T-helper 2 cell (primary cell): ENCODE measurements around the gene ARHGAP40.

Experiments
- DNase-seq, 5 experiments: peaks; one replicate each; pipeline versions ENCODE4 v3.0.0 to v3.0.0-alpha.2; 2012 to 2022

ARHGAP40 gene

DNA sequence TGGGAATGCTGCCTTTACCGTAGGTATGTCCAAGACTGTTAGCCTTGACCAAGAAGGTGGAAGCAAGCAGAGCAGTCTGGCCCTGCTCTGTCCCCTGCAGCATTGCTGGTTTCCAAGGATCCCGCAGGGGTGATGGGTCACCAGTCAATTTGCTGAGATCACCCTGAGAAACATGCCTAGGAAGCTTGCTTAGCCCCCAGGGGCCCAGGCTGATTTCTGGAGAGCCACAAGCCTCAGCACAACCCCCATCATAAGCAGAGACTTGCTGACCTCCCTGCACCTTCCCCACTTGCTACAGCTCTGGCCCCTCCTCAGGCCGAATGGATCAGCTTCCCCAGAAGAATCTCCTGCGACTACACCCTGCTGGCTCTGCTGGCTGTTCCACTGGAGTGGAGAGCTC lies 21.5 kb downstream of the ARHGAP40 start:
- no peak for DNase-seq

DNA sequence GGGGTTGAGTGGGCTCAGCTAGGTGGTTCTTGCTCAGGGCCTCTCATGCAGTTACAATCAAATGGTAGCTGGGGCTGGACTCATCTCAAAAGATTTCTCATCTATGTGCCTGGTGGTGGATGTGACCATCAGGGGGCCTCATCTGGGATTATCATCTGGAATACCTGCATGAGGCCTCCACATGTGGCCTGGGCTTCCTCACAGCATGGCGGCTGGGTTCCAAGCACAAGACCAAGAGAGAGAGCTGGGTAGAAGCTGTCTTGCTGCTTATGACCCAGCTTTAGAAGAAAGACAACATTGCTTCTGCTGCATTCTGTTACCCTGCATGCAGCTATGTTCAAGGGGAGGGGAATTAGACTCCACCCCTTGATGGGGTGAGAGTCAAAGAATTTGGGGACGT lies 22.5 kb downstream of the ARHGAP40 start:
- no peak for DNase-seq

DNA sequence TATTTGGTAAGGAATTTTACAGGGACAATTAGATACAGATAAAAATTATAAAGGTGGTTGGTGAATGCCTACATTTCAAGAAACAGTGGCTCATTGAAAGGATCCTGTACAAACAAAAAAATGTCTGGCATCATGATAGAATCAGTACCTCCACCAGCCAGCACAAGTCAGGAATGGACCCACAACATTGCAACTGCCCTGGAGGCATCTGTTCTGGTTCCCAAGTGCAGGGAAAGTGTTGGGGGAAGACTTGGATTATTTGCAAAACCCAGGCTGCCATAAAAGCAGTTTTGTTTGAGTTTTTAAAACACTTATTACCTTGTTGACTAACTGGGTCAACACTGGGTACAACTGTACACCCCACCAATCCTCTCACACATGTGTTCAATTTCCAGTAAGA lies 24.3 kb downstream of the ARHGAP40 start:
- no peak for DNase-seq

DNA sequence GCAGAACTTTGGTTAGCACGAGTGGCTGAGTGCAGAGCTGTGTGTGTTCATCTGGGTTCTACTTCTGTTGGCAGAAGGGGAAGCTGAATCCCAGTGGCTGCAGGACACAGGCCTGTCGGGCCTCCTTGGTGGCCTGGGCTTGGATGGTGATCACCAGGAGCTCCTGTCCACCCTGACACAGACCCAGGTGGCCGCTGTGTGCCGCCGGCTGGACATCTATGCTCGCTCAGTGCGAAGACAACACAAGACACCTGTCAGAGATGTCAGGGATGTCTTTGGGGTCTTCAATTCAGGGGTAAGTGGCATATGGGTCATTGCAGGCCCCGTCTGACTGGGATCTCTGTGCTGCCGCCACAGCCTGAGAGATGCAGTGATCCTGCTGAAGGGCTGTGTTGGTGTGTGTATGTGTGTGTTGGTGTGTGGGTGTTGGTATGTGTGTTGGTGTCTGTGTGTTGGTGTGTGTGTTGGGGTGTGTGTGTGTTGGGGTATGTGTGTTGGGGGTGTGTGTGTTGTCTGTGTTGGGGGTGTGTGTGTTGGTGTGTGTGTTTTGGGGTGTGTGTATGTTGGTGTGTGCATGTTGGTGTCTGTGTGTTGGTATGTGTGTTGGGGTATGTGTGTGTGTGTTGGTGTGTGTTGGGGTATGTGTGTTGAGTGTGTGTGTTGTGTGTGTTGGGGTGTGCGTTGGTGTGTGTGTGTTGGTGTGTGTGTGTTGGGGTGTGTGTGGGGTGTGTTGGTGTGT lies 25.5 kb downstream of the ARHGAP40 start:
- no peak for DNase-seq

DNA sequence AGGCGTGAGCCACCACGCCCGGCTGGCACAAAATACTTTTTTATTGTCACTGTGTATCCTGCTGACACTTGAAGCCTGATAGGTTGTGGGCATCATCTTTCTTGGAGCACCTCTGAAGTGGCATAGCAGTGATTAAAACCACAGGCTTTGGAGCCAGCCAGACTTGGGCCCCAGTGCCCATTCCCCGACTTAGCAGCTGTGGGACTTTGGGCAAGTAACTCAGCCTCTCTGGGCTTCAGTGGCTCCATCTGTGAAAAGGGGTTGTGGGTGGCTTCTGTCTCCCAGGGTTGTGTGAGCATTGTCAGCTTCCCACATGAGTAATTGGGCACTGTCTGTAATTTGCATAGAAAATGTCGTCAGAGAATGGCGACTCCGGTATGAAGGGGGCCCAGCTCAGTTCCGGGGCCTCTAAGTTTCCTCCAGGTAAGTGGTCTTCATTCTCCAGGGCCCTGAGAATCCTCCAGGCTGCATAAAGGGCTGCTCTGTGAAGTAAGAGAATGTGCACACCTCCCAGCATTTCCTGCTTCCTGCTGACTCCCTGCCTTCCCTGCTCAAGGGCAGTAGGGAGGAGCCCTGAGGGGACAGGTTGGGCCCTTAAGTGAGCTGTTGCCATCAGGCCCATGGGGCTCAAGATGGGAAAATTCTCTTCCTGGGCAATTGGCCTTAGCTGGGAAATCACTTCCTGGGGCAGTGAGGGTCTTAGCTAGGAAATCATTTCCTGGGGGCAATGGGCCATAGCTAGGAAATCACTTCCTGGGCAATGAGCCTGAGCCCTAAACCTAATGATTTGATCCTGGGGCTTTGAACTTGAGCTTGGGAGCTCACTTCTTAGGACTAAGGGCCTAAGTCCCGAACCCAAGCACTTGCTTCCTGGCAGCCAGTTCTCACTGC lies 27.2 kb downstream of the ARHGAP40 start:
- DNase-seq = no peak

DNA sequence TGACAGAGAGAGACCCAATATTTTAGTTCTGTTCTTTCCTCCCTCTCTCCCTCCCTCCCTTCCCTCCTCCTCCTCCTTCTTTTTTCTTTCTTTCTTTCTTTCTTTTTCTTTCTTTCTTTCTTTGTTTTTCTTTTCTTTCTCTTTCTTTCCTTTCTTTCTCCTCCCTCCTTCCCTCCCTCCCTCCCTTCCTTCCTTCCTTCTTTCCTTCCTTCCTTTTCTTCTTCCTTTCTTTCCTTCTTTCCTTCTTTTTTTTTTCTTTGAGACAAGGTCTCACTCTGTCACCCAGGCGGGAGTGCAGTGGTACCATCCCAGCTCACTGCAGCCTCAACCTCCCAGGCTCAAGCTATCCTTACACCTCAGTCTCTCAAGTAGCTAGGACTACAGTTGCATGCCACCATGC lies 28.4 kb downstream of the ARHGAP40 start:
- no peak for DNase-seq

DNA sequence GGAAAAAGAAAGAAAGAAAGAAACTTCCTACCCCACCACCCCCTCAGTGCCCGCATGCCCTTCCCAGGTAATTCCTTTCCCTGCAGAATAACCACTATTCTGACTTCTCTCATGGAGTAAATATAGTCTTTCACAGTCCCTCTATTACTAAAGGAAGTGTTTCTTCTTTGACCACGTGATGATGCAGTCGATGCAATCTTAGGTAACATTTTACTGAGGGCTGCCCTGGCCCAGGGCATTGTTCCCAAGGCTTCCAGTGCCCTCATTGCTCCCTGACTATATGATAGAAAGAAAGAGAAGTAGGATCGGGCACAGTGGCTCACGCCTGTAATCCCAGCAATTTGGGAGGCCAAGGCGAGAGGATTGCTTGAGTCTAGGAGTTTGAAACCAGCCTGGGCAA lies 29.1 kb downstream of the ARHGAP40 start:
- DNase-seq = no peak

DNA sequence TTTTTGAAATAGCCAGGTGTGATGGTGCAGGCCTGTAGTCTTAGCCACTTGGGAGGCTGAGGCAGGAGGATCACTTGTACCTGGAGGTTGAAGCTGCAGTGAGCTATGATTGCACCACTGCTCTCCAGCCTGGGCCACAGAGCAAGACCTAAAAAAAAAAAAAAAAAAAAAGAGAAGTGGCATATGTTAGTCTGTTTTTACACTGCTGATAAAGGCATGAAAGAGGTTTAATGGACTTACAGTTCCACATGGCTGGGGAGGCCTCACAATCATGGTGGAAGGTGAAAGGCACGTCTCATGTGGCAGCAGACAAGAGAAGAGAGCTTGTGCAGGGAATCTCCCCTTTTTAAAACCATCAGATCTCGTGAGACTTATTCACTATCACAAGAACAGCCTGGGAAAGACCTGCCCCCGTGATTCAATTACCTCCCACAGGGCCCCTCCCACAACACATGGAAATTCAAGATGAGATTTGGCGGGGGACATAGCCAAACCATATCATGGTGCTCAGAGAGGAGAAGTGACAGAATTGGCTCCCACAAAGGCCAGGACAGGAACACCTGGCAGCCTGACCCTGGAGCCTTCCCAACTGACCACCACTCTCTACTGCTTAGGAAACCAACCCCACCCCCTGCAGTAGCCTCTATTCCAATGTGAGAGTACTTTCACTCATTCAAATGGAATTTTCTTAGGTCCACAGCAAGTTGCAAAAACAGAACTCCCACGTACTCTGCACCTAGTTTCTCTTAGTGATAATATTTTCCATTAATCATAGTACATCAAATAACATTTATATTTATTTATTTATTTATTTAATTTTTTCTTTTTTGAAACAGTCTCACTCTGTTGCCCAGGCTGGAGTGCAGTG lies 29.8 kb downstream of the ARHGAP40 start:
- no peak for DNase-seq

DNA sequence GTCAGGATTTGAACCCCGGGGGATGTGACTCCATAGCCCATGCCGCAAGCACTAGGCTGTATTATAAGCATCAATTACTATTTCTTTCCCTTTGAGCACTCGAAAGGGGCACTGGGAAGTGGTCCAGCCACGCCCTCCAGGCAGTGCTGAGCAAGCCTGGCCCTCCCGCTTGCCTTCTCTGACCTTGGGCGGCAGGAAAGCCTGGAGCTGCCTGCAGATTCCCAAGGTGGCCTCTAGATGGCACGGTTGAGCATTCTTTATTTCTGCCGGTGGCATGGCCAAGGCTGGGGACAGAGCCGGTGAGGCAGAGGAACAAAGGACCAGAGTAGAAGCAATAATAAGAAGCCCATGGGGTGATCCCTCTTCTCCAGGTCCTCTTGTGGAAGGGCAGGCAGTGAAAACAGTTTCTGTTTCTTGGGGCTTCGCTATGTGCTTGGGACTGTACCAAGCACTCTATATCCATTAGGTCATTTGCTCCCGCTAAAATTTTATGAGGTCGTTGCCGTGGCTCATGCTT lies 32.0 kb downstream of the ARHGAP40 start:
- DNase-seq = peak in 4 of 5 experiments; percentile 17 to 42 (median 27)

DNA sequence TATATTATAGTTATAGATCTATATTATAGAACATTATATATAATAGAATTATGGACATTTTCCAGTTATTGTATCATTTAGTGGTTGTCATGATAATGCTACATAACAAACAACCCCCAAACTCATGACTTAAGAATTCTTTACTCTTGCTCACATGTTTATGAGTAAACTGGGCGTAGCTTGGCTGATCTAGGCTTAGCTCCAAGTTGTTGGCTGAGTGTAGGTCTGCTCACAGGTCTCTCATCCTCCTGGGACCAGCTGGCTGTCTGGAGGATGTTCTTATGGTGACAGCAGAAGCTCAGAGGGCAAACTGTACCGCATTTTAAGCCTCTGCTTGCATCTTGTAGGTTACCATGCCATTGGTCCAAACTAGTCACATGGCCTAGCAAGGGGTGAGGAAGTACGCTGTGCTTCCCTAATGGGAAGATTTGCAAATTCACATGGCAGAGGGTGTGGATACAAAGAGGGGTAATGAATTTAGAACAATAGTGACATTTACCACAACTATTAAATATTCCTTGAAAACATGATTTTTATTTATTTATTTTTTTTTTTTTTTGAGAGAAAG lies 34.2 kb downstream of the ARHGAP40 start:
- no peak for DNase-seq

DNA sequence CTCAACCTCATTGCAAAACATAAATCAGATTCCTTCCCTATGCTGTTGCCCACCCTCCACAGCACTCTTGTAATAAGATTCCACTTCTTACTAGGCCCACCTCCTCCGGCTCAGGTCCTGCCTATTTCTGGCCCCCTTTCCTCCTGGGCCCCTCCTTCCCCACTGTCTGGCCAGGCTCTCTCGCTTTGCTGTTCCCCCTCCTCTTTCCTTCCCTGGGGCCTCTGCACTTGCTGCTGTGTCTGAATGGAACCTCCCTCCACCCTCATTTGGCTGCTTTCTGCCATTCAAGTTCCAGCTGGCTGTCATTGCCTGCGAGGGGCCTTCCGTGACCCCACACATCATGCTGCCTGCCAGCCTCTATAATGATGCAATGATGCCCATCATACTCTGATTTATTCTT lies 38.9 kb downstream of the ARHGAP40 start:
- no peak for DNase-seq

DNA sequence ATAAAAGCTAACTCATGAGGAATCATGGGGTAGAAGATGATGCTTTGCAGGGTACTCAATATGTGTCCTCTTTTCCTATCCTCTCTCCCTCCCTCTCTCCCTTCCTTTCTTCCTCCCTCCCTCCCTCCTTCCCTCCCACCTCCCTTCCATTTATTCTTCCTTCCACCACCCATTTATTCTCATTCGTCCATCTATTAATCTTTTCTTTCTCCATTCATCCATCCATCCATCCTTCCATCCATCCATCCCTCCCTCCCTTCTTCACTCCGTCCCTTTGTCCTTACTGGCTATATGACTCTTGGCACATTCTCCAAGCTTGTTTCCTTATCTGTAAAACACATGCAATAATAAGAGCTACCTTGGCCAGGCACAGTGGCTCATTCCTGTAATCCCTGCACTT lies 40.9 kb downstream of the ARHGAP40 start:
- no peak for DNase-seq

DNA sequence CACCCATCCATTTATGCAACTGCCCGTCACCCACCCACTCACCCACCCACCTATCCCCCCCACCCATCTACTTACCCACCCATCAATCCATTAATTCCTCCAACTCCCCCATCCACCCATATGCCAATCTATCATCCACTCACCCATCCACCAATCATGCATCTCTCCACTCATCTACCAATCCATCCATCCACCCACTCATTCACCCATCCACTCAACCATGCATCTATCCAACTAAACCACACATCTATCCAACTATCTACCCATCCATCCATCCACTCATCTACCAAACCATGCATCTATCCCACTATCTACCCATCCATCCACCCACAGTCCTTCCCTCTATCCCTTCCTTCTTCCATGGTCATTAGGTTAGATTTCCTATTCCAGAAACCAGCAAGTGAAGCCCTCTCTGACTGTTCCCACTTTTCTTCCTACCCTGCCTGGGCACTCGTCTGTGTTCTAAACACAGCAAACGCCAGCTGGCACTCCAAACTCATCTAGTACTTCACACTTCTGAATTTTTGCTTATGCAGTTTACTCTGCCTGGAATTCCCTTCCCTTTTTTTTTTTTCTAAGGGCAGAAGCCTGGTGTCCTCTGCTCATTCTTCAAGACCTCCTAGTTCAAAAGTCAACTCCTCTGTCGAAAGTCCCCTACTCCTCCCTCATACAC lies 43.1 kb downstream of the ARHGAP40 start:
- DNase-seq = no peak

DNA sequence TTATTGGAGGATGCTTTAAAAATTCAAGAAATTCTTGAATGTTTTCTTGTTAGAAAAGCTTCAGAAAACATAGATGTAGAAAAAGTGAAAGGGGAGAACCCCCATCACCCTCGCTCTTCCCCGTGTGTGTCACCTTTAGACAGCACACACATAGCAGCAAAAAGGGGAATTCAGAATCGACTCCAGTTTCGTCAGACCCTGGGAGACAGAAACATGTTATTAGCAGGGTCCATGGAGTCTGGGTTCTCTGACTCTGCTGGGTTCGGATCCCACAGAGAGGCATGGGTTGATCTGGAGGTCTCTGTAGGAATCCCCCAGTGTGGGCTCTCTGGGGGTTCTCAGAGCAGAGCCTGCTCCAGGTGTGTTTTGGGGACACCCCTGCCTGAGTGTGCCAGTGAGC lies 43.7 kb downstream of the ARHGAP40 start:
- DNase-seq = no peak

DNA sequence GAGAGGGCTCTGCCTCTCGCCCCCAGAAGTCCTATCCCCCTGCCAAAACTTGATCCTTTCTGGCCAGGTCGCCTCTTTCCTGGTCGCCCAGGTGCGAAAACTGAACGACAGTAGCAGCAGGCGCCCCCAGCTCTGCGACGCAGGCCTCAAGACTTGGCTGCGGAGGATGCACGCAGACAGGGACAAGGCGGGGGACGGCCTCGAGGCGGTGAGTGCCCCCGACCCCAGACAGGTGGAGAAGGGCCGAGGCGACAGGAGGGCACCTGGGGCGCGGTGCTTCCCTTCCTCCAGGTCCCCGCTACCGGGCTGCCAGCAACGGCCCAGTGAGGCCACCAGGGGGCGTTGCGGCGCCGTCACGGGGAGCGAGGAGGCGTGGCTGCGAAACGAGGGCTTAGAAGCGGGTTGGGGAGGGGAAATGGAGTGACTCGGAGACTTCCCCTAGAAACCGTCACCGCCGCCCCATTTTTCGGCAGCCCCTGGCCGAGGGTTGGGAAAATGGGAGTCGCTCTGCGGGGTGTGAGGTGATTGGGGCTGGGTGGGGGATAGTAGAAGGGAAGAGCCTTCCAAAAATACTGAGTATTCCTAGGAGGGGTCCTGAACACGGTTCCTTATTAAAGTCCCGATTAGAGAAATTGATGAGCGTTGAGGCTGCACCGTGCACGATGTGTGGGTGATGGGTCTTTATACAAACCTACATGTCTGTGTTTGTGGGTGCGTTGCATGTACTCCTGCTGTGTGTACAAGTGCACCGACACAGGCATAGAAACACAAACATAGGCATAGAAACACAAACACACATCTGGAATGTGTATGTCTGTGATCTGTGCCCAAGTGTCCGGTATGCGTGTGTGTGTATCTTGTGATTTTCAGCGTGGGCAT lies 44.6 kb downstream of the ARHGAP40 start:
- DNase-seq = peak; percentile 80 to 87 (median 84)

DNA sequence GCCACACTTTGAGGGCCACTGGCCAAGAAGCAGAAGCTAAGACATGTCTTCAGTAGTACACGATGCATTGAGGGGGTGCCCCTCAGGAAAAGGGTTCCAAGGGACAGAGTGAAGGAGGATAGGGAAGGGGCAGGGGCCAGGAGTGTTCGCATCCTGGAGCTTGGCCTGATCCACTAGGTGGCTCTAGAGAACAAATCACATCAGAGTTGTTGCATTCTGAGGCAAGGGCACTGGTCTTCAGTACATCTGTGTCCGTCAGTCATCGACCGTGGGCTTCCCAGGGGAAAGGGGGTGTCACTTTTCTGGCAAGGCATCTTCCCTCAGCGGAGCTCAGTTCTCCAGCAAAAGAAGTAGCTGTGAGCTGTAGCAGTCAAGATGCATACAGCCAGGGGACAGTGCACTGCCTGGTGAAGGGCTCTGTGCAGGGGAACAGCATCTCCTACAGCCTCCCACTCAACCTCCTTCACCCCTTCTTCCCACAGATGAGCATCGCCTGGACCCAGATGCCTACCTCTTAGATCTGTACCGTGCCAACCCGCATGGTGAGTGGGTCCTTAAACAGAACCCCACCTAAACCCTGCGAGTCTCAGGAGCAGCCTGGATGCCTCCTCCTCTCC lies 47.8 kb downstream of the ARHGAP40 start:
- DNase-seq = no peak

DNA sequence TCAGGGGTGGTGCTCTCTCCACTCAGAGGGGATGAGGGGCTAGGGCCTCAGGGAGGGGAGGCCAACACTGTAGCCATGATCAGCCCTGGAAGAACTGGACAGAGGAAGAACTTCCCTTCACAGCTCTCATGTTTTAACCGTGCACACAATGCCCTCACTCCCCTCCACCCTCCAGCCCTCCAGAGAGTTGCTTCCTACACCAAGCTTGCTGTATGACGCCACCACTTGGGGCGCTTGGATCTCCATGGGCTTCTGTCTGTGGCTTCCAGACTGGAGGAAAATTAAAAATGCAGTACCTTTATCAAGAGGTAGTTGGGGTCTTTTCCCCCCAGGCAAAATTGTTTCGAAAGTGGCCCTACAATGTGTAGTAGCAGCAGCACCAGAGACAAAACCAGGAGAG lies 48.4 kb downstream of the ARHGAP40 start:
- no peak for DNase-seq

DNA sequence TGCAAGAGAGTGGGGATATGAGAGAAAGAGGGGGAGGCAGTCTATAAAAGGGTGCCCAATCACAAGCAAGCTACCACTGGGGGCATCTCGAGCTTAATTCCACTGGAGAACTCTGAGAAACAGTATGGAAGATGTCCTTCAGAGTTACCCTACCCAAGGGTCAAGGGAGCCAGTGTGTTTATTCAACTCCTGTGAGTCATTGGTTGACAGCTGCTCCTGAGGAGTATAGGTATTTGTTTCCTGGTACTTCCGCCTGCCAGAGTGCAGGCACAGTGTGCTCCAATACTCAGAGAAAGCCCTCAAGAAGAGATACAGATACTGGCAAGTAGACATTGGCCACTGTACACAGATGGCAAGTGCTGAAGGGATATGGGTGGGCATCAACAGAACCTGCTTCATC lies 49.5 kb downstream of the ARHGAP40 start:
- DNase-seq = no peak

DNA sequence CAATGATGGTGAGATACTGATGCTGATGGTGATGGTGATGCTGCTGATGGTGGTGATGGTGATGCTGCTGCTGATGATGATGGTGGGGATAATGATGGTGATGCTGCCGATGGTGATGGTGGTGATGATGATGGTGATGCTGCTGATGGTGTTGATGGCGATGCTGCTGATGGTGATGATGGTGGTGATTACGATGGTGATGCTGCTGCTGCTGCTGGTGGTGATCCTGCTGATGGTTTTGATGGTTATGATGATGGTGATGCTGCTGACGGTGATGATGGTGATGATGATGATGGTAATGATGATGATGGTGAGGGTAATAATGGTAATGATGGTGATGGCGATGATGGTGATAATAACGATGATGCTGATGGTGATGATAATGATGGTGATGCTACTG lies 50.0 kb downstream of the ARHGAP40 start:
- no peak for DNase-seq

DNA sequence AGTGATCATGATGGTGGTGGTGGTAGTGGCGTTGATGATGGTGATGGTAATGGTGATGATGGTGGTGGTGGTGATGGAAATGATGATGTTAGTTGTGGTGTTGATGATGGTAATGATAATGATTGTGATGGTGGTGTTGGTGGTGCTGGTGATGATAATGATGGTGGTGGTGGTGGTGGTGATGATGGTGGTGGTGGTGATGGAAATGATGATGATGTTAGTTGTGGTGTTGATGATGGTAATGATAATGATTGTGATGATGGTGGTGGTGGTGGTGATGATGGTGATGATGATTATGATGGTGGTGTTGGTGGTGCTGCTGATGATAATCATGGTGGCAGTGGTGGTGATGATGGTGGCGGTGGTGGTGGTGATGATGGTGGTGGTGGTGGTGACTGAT lies 51.4 kb downstream of the ARHGAP40 start:
- peak in 1 of 5 experiments; percentile 18 for DNase-seq
